HG03196 (cell line): ENCODE measurements around the gene FGG.
"Not testable (repeated sequence)": the region's sequence is repeated elsewhere in the genome, so short reads cannot be mapped to it uniquely, and the experiment has no call there.

ENCODE experiments used
- ATAC-seq: cut with Tn5 transposase; IDR thresholded peaks from one replicate; pipeline ENCODE4 v1.9.1; 2021; ENCODE audit not compliant: unreplicated experiment

FGG gene

GRCh38 chr4:154614306-154614705 is 1.9 kb upstream of the FGG start:
- ATAC-seq = no peak

GRCh38 chr4:154611833-154612232 is 623 bp downstream of the FGG start:
- no peak for ATAC-seq

GRCh38 chr4:154610582-154610981 is 1.9 kb downstream of the FGG start:
- ATAC-seq = no peak

- no peak for ATAC-seq
Observed at GRCh38 chr4:154609532-154609931, 2.9 kb downstream of the FGG start.

GRCh38 chr4:154608361-154609252 is 3.8 kb downstream of the FGG start:
- no peak for ATAC-seq

GRCh38 chr4:154606728-154607723 is 5.4 kb downstream of the FGG start:
- ATAC-seq = no peak

- no peak for ATAC-seq
Observed at GRCh38 chr4:154604696-154605200, 7.7 kb downstream of the FGG start.

GRCh38 chr4:154603033-154603943 is 9.2 kb downstream of the FGG start:
- no peak for ATAC-seq

- no peak for ATAC-seq
Observed at GRCh38 chr4:154602404-154603020, 9.9 kb downstream of the FGG start.

- ATAC-seq = no peak
Observed at GRCh38 chr4:154597798-154598774, 14.4 kb downstream of the FGG start.

GRCh38 chr4:154597281-154597680 is 15.2 kb downstream of the FGG start:
- not testable (repeated sequence) for ATAC-seq

- ATAC-seq = no peak
Observed at GRCh38 chr4:154595807-154596206, 16.6 kb downstream of the FGG start.

- not testable (repeated sequence) for ATAC-seq
Observed at GRCh38 chr4:154594343-154594742, 18.1 kb downstream of the FGG start.

GRCh38 chr4:154593868-154594267 is 18.6 kb downstream of the FGG start:
- no peak for ATAC-seq

GRCh38 chr4:154591890-154592289 is 20.6 kb downstream of the FGG start:
- ATAC-seq = no peak

GRCh38 chr4:154590329-154591006 is 22.0 kb downstream of the FGG start, which contains the start of gene FGA:
Gene FGA (minus strand): TSS chr4:154590742. CDS start chr4:154590687, 55 bp downstream.
- ATAC-seq = no peak

- ATAC-seq = no peak
Observed at GRCh38 chr4:154589296-154590197, 22.9 kb downstream of the FGG start.
